Measurements from ENCODE around the gene TLR2. TPM values are rescaled to one million over a fixed set of nuclear protein-coding genes. Genes with fewer than 3 reads are reported as not detected.

TLR2 gene
- total RNA-seq, 1 donor from 2014 or later = 0.46 TPM

DNA sequence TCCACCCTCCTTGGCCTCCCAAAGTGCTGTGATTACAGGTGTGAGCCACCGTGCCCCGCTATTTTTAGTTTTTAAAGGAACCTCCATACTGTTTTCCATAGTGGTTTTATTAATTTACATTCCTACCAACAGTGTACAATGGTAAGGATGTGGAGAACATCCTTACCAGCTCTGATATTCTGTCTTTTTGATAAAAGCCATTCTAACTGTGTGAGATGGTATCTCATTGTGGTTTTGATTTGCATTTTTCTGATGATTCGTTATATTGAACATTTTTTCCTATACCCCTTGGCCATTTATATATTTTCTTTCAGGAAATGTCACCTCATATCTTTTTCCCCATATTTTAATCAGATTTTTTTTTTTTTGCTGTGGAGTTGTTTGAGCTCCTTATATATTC lies 14.2 kb upstream of the TLR2 start:
- TF ChIP-seq, protein P1, sequence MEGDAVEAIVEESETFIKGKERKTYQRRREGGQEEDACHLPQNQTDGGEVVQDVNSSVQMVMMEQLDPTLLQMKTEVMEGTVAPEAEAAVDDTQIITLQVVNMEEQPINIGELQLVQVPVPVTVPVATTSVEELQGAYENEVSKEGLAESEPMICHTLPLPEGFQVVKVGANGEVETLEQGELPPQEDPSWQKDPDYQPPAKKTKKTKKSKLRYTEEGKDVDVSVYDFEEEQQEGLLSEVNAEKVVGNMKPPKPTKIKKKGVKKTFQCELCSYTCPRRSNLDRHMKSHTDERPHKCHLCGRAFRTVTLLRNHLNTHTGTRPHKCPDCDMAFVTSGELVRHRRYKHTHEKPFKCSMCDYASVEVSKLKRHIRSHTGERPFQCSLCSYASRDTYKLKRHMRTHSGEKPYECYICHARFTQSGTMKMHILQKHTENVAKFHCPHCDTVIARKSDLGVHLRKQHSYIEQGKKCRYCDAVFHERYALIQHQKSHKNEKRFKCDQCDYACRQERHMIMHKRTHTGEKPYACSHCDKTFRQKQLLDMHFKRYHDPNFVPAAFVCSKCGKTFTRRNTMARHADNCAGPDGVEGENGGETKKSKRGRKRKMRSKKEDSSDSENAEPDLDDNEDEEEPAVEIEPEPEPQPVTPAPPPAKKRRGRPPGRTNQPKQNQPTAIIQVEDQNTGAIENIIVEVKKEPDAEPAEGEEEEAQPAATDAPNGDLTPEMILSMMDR (IDR thresholded peaks at IDR 0.05) = no peak
- no peak overlapping the region for H3K27ac Mint-ChIP-seq (ENCODE audit: unreplicated experiment)
- H3K4me3 Mint-ChIP-seq (ENCODE audit: unreplicated experiment) = no peak overlapping the region
- H3K27me3 Mint-ChIP-seq (ENCODE audit: unreplicated experiment) = peaks cover 8% of the 10 kb centered on the region
- H3K4me1 Mint-ChIP-seq (ENCODE audit: unreplicated experiment) = no peaks in the 10 kb centered on the region
- peaks cover 16% of the 10 kb centered on the region for H3K9me3 Mint-ChIP-seq (ENCODE audit: unreplicated experiment)
- H3K36me3 Mint-ChIP-seq (ENCODE audit: unreplicated experiment) = peaks cover 2% of the 10 kb centered on the region
- no peak for DNase-seq (ENCODE audit: extremely low spot score, unreplicated experiment)

DNA sequence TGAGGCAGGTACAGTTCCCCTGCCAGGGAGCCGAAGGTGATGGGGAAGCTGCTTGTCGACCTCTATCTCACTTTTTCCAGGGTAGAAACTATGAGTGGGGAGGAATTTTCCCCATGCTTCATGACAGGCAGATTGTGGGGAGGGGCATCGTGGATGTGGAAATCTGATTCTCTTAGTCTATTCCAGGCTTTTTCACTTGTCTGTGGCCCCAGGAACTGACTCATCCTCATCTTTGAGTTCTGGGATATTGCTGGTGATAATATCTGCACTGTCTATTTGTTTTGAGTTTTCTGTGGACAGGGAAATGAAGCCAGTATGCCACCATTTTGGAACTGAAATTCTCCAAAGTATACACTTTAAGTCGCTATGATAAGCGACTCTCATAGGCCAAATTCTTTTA lies 7.6 kb upstream of the TLR2 start:
- peaks cover 8% of the 10 kb centered on the region for H3K36me3 Mint-ChIP-seq (ENCODE audit: unreplicated experiment)
- H3K27me3 Mint-ChIP-seq (ENCODE audit: unreplicated experiment) = peaks cover 8% of the 10 kb centered on the region
- peaks cover 19% of the 10 kb centered on the region for H3K4me1 Mint-ChIP-seq (ENCODE audit: unreplicated experiment)
- TF ChIP-seq, protein P1 (IDR thresholded peaks at IDR 0.05) = no peak
- no peak for DNase-seq (ENCODE audit: extremely low spot score, unreplicated experiment)
- H3K4me3 Mint-ChIP-seq (ENCODE audit: unreplicated experiment) = no peak overlapping the region
- H3K9me3 Mint-ChIP-seq (ENCODE audit: unreplicated experiment) = peaks cover 20% of the 10 kb centered on the region
- peak overlapping the region; percentile 71 for H3K27ac Mint-ChIP-seq (ENCODE audit: unreplicated experiment)

DNA sequence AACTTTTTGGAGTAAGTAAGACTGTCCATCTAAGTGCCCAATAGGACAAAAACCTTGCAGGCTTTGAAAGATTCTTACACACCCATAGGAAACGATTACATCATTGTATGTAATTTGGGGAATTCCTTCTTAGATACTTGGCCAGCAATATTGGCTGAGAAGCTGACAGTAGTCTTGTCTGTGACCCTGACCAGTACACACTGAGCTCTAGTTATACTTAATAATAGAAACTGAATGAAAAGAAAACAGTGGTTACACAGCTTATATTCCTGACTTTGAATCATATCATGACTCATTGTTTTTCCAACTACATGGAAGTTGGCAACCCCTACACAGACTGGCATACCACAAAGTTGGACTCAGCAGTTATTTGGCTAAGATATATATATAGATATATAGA lies 7.1 kb upstream of the TLR2 start:
- Mint-ChIP-seq H3K4me3 (ENCODE audit: unreplicated experiment) (no peak overlapping the region), H3K4me1 (ENCODE audit: unreplicated experiment) (peaks cover 19% of the 10 kb centered on the region), H3K36me3 (ENCODE audit: unreplicated experiment) (peaks cover 8% of the 10 kb centered on the region), H3K9me3 (ENCODE audit: unreplicated experiment) (peaks cover 20% of the 10 kb centered on the region), H3K27me3 (ENCODE audit: unreplicated experiment) (peaks cover 8% of the 10 kb centered on the region), H3K27ac (ENCODE audit: unreplicated experiment) (peak overlapping the region; percentile 71)
- no peak for DNase-seq (ENCODE audit: extremely low spot score, unreplicated experiment)
- TF ChIP-seq, protein P1 (IDR thresholded peaks at IDR 0.05) = no peak

DNA sequence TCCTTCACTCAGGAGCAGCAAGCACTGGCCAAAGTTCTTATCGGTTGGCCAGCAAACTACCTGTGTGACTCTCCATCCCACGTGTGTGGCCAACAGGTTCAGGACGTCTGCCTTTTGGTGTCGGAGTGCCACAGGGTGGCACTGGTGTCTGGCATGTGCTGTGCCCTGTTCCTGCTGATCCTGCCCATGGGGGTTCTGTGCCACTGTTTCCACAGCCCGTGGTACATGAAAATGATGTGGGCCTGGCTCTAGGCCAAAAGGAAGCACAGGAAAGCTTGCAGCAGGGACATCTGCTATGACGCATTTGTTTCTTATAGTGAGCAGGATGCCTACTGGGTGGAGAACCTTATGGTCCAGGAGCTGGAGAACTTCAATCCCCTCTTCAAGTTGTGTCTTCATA lies 4.6 kb upstream of the TLR2 start:
- TF ChIP-seq, protein P1 (IDR thresholded peaks at IDR 0.05) = no peak
- Mint-ChIP-seq H3K27ac (ENCODE audit: unreplicated experiment) (no peak overlapping the region), H3K4me1 (ENCODE audit: unreplicated experiment) (peaks cover 22% of the 10 kb centered on the region), H3K36me3 (ENCODE audit: unreplicated experiment) (peaks cover 8% of the 10 kb centered on the region), H3K4me3 (ENCODE audit: unreplicated experiment) (no peak overlapping the region), H3K27me3 (ENCODE audit: unreplicated experiment) (peaks cover 14% of the 10 kb centered on the region), H3K9me3 (ENCODE audit: unreplicated experiment) (peaks cover 12% of the 10 kb centered on the region)
- DNase-seq (ENCODE audit: extremely low spot score, unreplicated experiment) = no peak

DNA sequence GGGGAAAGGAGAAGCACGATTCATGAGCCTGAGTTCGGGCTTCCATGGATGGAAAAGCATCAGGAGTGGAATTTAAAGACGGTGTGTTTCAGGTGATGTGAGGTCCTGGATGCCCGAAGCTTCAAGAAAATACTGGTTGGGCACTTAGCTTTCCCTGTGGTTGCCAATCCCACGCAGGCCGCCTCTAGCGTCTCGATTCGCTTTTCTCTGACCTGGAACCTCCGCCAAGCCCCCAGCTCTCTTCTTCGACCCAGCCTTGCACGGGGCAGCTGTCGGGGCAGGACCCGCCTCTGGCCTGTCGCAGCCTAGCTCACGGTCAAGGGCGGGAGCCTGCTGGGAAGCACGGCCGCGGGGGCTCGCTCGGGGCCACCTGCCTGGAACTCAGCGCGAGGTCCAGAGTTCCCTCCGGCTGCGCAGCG lies 308 bp upstream of the TLR2 start:
- DNase-seq (ENCODE audit: extremely low spot score, unreplicated experiment) = no peak
- H3K27me3 Mint-ChIP-seq (ENCODE audit: unreplicated experiment) = peaks cover 21% of the 10 kb centered on the region
- peak overlapping the region; percentile 63 for H3K4me3 Mint-ChIP-seq (ENCODE audit: unreplicated experiment)

More for the DNA sequence above, 308 bp upstream of the TLR2 start:
- no peaks in the 10 kb centered on the region for H3K36me3 Mint-ChIP-seq (ENCODE audit: unreplicated experiment)
- H3K4me1 Mint-ChIP-seq (ENCODE audit: unreplicated experiment) = peaks cover 9% of the 10 kb centered on the region
- H3K9me3 Mint-ChIP-seq (ENCODE audit: unreplicated experiment) = peaks cover 6% of the 10 kb centered on the region
- peak overlapping the region; percentile 9 for H3K27ac Mint-ChIP-seq (ENCODE audit: unreplicated experiment)
- TF ChIP-seq, protein P1 (IDR thresholded peaks at IDR 0.05) = no peak

All from osteocyte (in vitro differentiated cells).